Measurements from ENCODE around the gene LCTL. TPM values are rescaled to one million over a fixed set of nuclear protein-coding genes. Genes with fewer than 3 reads are reported as not detected.

LCTL gene, protein sequence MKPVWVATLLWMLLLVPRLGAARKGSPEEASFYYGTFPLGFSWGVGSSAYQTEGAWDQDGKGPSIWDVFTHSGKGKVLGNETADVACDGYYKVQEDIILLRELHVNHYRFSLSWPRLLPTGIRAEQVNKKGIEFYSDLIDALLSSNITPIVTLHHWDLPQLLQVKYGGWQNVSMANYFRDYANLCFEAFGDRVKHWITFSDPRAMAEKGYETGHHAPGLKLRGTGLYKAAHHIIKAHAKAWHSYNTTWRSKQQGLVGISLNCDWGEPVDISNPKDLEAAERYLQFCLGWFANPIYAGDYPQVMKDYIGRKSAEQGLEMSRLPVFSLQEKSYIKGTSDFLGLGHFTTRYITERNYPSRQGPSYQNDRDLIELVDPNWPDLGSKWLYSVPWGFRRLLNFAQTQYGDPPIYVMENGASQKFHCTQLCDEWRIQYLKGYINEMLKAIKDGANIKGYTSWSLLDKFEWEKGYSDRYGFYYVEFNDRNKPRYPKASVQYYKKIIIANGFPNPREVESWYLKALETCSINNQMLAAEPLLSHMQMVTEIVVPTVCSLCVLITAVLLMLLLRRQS
- 1.7 and 1.8 TPM in 2 replicates for total RNA-seq

DNA sequence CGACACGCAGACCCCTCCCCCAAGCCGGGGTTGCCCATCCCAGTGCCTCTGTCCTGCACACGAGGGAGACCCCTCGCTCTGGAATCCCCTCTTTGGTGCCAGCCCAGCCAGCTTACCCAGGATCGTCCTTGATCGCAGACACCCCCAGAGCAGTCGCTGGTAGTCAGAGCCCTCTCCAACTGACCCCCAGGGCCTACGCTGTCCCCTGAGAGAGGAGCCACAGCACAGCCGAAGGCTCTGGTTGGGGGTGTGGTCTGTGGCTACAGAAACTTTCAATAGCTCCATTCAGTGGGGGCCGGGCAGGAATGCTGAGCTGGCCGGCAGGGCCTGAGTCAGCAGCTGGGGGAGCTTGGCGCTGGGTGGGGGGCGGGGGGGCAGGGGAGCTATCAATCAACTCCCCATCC lies at the start of gene LCTL:
TSS of gene LCTL (minus strand) at position 258 of the 404 bp plus-strand sequence. CDS start 633 bp downstream, outside the sequence.

DNA sequence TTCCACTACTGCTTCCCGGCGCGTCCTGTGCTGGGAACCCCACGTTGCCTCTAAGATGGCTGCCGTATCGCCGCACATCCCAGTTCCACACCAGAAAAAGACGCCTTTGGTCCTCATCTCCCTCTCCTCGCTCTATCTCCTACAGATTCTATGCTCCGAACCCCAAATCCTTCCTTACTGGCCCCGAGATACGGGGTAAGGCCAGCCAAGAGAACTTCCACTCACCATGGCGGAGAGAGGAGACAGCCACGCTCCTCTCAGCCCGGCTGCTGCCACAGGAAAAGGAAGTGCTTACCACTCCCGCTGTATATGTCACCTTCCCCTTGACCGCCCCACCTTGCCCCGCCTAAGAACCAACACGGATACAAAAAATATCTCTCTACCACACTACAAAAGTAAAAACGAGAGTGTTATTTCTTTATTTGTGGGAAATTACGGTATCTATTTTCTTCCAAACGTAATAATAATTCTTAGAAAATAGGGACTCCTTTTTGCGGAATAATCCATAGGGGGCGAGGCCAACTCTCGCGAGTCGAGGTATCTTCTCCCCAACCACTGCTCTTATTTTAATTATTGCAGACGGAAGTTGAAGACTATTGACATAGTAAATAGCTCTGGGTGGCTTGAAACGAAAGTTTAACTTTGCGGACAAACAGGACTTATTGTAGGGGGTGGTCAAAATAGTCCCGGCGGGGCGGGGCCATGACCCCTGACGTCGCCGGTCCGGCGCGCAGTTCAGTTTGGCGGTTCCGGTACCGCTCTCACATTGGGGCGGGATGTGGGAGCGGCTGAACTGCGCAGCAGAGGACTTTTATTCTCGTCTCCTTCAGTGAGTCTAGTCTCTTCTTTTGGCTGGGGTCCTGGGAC lies 61.0 kb downstream of the LCTL start, which contains the start of the genes RPL4 and ZWILCH:
TSS of gene RPL4 (minus strand) at position 293 of the 867 bp plus-strand sequence. CDS start at position 228, 65 bp downstream.
TSS of gene ZWILCH (plus strand) at position 764 of the 867 bp plus-strand sequence. CDS start at position 777, 13 bp downstream.

Small RNAs within 50 kb of the gene (small RNA-seq; reads per million reads assigned to genes)
- gene RF01159: not detected
- not detected for gene SNORD16
- gene SNORD18A: not detected
- not detected for gene SNORD18B
- not detected for gene SNORD18C

Other genes starting within 250 kb of the LCTL start
- gene TIPIN, start 209.3 kb downstream of the LCTL start, total RNA-seq: 8.1 and 13.9 TPM in 2 replicates
- gene MAP2K1, start 179.1 kb downstream of the LCTL start, total RNA-seq: 24.8 and 27.3 TPM in 2 replicates
- gene SNAPC5, start 68.2 kb downstream of the LCTL start, total RNA-seq: 15.0 and 19.1 TPM in 2 replicates
- gene RPL4, start 61.1 kb downstream of the LCTL start, total RNA-seq: 3,061 and 4,005 TPM in 2 replicates
- gene ZWILCH, start 60.7 kb downstream of the LCTL start, total RNA-seq: 16.2 and 16.5 TPM in 2 replicates
- gene SMAD6, start 136.2 kb upstream of the LCTL start, total RNA-seq: 86.9 and 91.2 TPM in 2 replicates

Measured in articular chondrocyte of knee joint (primary cell).